A673 (cell line): Measurements from ENCODE around the gene FJX1.

ENCODE experiments used
- CTCF ChIP-seq: fragments of 300-800, 200-600 bp; sonication (generic); conservative IDR thresholded peaks from 2 replicates; pipeline ENCODE4 v1.5.1; 2017; ENCODE audit warnings: low read depth, mild to moderate bottlenecking, antibody characterized with exemption, low read length, moderate library complexity, mixed read lengths
- EZH2 ChIP-seq: fragments of 200-600 bp; sonication (generic); IDR thresholded peaks from 2 replicates; pipeline ENCODE4 v1.6.1; 2017; ENCODE audit warnings: borderline replicate concordance, low read depth, mild to moderate bottlenecking, mixed read lengths, antibody characterized with exemption, low read length; ENCODE audit not compliant: poor library complexity, severe bottlenecking

DNA sequence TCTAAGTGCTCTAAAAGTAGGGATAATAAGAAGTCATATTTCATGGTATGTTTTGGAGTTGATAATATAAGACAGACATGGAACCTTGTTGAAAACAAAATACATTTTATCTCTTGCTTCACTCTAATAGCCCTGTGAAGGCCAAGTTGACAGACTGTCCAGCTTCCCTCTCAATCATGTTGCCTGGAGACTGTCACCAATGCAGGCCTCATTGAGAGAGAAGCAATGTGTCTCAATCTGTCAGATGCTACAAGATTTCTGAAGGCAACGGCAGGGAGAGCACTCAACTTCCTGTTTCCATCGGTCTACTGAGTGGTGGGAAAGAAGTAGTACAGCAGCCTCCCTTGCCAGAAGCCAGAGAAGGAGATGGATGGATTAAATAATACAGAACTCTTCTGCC lies 23.6 kb upstream of the FJX1 start:
- TF ChIP-seq CTCF (no peak), EZH2 (no peak)
